ENCODE measurements around the gene CTTN.

DNA sequence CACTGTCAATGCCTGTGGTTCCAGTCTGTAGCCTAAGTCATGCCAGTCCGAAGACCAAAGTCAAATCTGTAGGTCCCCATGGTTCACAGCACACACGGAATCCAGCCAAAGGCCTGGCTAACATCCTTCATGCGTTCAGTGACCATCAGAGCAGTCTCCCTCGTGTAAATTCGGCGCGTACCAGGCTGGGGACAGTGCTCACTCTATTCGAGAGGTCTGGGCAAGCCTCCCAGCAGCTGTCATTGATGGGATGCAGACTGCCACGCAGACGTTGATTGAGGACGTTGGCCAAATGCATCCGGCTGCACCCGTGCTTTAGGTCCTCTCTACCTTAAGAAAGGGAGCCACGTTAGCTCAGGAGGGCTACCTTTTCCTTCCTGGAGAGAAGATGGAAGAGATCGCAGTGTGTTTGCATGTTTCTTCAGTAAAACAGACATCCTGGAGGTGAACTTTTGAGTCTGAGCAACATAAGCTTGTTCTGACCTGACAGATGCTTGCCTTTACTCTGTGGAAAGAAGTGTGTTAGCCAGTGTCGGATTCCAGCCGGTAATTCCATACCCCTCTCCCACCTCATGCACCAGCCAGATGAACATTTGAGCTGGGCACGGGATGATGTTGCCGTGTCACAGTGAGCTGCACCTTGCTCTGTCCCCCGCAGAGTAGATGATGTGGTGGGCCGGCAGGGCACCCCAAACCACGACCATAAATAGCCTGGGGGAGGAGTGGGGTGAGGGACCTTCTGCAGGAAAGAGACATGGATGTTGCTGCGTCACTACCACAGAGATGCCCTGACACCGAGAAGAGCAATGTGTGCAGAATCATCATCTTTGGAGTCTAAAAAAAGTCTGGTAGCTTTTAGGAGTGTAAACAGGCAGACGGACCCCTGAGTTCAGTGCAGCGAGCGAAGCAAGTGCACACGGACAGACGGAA is 12.2 kb downstream of the CTTN start:
- TF ChIP-seq CTCF (IDR thresholded peaks at IDR 0.05) (no peak), POLR2A (IDR thresholded peaks at IDR 0.05) (no peak)
